Measurements from ENCODE around the gene ZSWIM6.

DNA sequence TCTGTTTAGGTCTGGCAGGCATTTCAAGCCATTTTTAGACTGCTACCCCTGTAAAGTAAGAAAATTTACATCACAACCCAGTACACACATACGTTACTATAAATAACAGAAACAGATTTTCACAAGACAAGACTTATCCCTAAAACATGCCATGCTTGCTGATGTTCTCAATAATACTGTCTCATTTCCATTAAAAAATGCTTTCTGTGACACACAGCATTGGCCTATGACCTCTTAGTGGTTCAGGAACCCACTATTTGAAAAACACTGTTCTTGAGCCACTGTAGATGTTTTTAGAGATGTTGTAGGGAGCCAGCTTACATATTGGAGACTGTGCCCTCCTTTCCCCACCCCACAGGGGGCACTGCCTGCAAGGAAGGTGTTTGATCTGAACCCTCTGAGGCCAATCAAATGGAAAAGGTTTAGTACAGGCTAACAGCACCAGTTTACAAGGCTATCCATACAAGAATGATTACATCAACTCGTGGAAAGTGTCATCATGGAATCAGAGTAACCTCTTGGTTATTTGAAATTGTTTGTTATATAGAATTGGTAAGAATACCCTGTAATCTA is 30.8 kb downstream of the ZSWIM6 start:
- TF ChIP-seq, protein P1, sequence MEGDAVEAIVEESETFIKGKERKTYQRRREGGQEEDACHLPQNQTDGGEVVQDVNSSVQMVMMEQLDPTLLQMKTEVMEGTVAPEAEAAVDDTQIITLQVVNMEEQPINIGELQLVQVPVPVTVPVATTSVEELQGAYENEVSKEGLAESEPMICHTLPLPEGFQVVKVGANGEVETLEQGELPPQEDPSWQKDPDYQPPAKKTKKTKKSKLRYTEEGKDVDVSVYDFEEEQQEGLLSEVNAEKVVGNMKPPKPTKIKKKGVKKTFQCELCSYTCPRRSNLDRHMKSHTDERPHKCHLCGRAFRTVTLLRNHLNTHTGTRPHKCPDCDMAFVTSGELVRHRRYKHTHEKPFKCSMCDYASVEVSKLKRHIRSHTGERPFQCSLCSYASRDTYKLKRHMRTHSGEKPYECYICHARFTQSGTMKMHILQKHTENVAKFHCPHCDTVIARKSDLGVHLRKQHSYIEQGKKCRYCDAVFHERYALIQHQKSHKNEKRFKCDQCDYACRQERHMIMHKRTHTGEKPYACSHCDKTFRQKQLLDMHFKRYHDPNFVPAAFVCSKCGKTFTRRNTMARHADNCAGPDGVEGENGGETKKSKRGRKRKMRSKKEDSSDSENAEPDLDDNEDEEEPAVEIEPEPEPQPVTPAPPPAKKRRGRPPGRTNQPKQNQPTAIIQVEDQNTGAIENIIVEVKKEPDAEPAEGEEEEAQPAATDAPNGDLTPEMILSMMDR (IDR thresholded peaks at IDR 0.05; ENCODE audit: low read length) = peak; percentile 23; the same call in 1 of the 2 replicates
- no peak for TF ChIP-seq EZH2 (IDR thresholded peaks at IDR 0.05; ENCODE audit: borderline replicate concordance, low read length)
